Spleen (tissue), 11 donors: ENCODE measurements around the gene FNTB. TPM values are rescaled to one million over a fixed set of nuclear protein-coding genes. Genes with fewer than 3 reads are reported as not detected.

Source experiments
- DNase-seq: peaks from one replicate; pipeline ENCODE4 v3.0.0-alpha.2; 2020
- H3K27ac ChIP-seq, 8 donors: fragments of 200-600 bp; sonication (generic) in 7 of 8; 1 replicate in 4 of 8; 2 replicates in 4 of 8; pipeline versions ENCODE4 v1.5.0 to v1.8.0; 2016 to 2021; ENCODE audit warnings: inconsistent platforms in 4 of 8, mild to moderate bottlenecking in 4 of 8, moderate library complexity in 1 of 8
- H3K27me3 ChIP-seq, 7 donors: fragments of 200-600 bp; sonication (generic) in 6 of 7; replicated peaks in 1 of 7; 1 replicate in 4 of 7; 2 replicates in 3 of 7; pipeline versions ENCODE4 v1.5.0 to v1.8.0; 2016 to 2021; ENCODE audit warnings: inconsistent platforms in 3 of 7, mild to moderate bottlenecking in 1 of 7
- H3K36me3 ChIP-seq, 6 donors: fragments of 200-600 bp; sonication (generic) in 5 of 6; 1 replicate in 4 of 6; 2 replicates in 2 of 6; pipeline versions ENCODE4 v1.5.0 to v1.8.0; 2016 to 2021; ENCODE audit warnings: inconsistent platforms in 2 of 6
- H3K4me1 ChIP-seq, 6 donors: fragments of 200-600 bp; sonication (generic) in 5 of 6; 1 replicate in 3 of 6; 2 replicates in 3 of 6; pipeline versions ENCODE4 v1.5.0 to v1.8.0; 2016 to 2021; ENCODE audit warnings: inconsistent platforms in 3 of 6
- H3K4me3 ChIP-seq, 8 donors: fragments of 200-600 bp; sonication (generic) in 7 of 8; 1 replicate in 4 of 8; 2 replicates in 4 of 8; pipeline versions ENCODE4 v1.5.0 to v1.8.0; 2016 to 2021; ENCODE audit warnings: inconsistent platforms in 4 of 8, mild to moderate bottlenecking in 4 of 8, moderate library complexity in 2 of 8
- H3K9me3 ChIP-seq, 8 donors: fragments of 200-600 bp; sonication (generic) in 7 of 8; 1 replicate in 4 of 8; 2 replicates in 4 of 8; pipeline versions ENCODE4 v1.5.0 to v1.8.0; 2016 to 2021; ENCODE audit warnings: inconsistent platforms in 4 of 8
- CTCF ChIP-seq, 11 experiments: fragments of 200-600 bp in 7 of 11; fragments of 450-650 bp in 4 of 11; sonication (generic) in 4 of 11; IDR thresholded peaks in 8 of 11; conservative IDR thresholded peaks in 3 of 11; 1 replicate in 7 of 11; 2 replicates in 4 of 11; pipeline versions ENCODE4 v1.4.0 to v1.8.0; 2016 to 2021; ENCODE audit warnings: antibody characterized with exemption in 11 of 11, inconsistent platforms in 4 of 11, mild to moderate bottlenecking in 1 of 11
- POLR2A ChIP-seq, 3 donors: fragments of 450-650 bp; IDR thresholded peaks; one replicate each; pipeline ENCODE4 v1.5.1; 2017; ENCODE audit warnings: antibody characterized with exemption in 3 of 3, mild to moderate bottlenecking in 1 of 3
- POLR2AphosphoS5 ChIP-seq, 3 donors: sonication (generic); formaldehyde crosslinking; IDR thresholded peaks; one replicate each; pipeline ENCODE4 v1.5.1; 2017; ENCODE audit warnings: antibody characterized with exemption in 3 of 3
- WGBS, 5 donors: extraction: QIAGEN DNeasy Blood & Tissue Kit in 3 of 5; methylation state at CpG; one replicate each; pipeline versions ENCODE4 v1.1.5 to v1.1.7; 2013 to 2018; 5-methylcytosine and 5-hydroxymethylcytosine counted together
- intact Hi-C: fragments of 100-400 bp; cut with DNase I; formaldehyde crosslinking; loops from one replicate; pipeline ENCODE4 v1.15.0; 2023; ENCODE audit warnings: low total_unique reads
- microRNA-seq, 3 donors: library from miRNA; unstranded; fragments of <30 nt; microRNA quantifications; one replicate each; pipeline versions ENCODE4 to v1.1.0, GENCODE V29; 2019 to 2020
- polyA plus RNA-seq, 3 donors: library from polyadenylated mRNA; stranded (reverse); fragments of 200-250 nt; gene quantifications; one replicate each; pipeline ENCODE4 v1.2.1, GENCODE V29; 2013
- small RNA-seq, 4 donors: library from RNA; depleted of rRNA; stranded (forward); fragments of <200 nt; gene quantifications; one replicate each; pipeline ENCODE3, GENCODE V24; 2016
- total RNA-seq, 7 donors: library from RNA; depleted of rRNA in 3 of 7; stranded (reverse); fragments of >200 nt in 3 of 7; fragmentation: NEBNext Ultra II Directional in 4 of 7; extraction: Animal tissue kit (Norgen Biotek cat#: 25700) in 4 of 7; gene quantifications; one replicate each; pipeline versions ENCODE4 v1.1.0 to v1.2.1, GENCODE V29; 2016 to 2021
- donor health status: healthy with polysubstance abuse.
- donor health status: DM: no; HTN: no; CAD: no; lungs with moderate emphysema.
- donor health status: DM: no; HTN: no; CAD: no.
- donor health status: Bipolar disorder and iron deficiency.
- donor health status: healthy.
- donor health status: DM: no; HTN: no; CAD: no.
- donor health status: DM: yes; HTN: yes; CAD: no.

FNTB gene
- total and polyA plus RNA-seq, 10 donors, result 4.7 to 17.0 (median 10.0) TPM

GRCh38 chr14:65107200-65107599 is 120.5 kb downstream of the FNTB start:
- no peak for TF ChIP-seq POLR2AphosphoS5 (IDR thresholded peaks at IDR 0.05)
- intact Hi-C loops, result no loop called here
- no peak overlapping the region for H3K4me3 ChIP-seq
- no peaks in the 10 kb centered on the region for H3K9me3 ChIP-seq
- H3K27ac ChIP-seq, result no peak overlapping the region
- H3K4me1 ChIP-seq, result peaks cover 0 to 9% (median 7%) of the 10 kb centered on the region in 6 donors
- DNase-seq, result no peak
- WGBS, 5 donors, result 38 to 68% (median 58%) methylated on average over 1 of the region's 1 CpG
- H3K27me3 ChIP-seq, result no peaks in the 10 kb centered on the region
- no peaks in the 10 kb centered on the region for H3K36me3 ChIP-seq

GRCh38 chr14:65109357-65109756 is 122.7 kb downstream of the FNTB start:
- intact Hi-C loops, result no loop called here
- no peaks in the 10 kb centered on the region for H3K36me3 ChIP-seq
- H3K27ac ChIP-seq, result no peak overlapping the region
- H3K4me3 ChIP-seq, result no peak overlapping the region
- H3K4me1 ChIP-seq, result no peaks in the 10 kb centered on the region
- WGBS, 5 donors, result 85 to 92% (median 88%) methylated on average over 4 of the region's 4 CpGs
- DNase-seq, result no peak
- no peaks in the 10 kb centered on the region for H3K9me3 ChIP-seq
- TF ChIP-seq POLR2A (IDR thresholded peaks at IDR 0.05) (no peak), CTCF (IDR thresholded peaks at IDR 0.05 in 8 of 11, conservative IDR thresholded peaks at IDR 0.05 in 3 of 11) (no peak), POLR2AphosphoS5 (IDR thresholded peaks at IDR 0.05) (no peak)
- no peaks in the 10 kb centered on the region for H3K27me3 ChIP-seq

- intact Hi-C loops, result no loop called here
- 71 to 85% (median 78%) methylated on average over 5 of the region's 5 CpGs for WGBS, 5 donors
- TF ChIP-seq CTCF (IDR thresholded peaks at IDR 0.05 in 8 of 11, conservative IDR thresholded peaks at IDR 0.05 in 3 of 11), result no peak
- no peak for TF ChIP-seq POLR2AphosphoS5 (IDR thresholded peaks at IDR 0.05)
- TF ChIP-seq POLR2A (IDR thresholded peaks at IDR 0.05), result no peak
- H3K27ac ChIP-seq, result no peak overlapping the region
- H3K4me1 ChIP-seq, result no peaks in the 10 kb centered on the region
- H3K4me3 ChIP-seq, result no peak overlapping the region
- H3K27me3 ChIP-seq, result no peaks in the 10 kb centered on the region
- no peak for DNase-seq
- no peaks in the 10 kb centered on the region for H3K36me3 ChIP-seq
- H3K9me3 ChIP-seq, result no peaks in the 10 kb centered on the region
These were observed 123.8 kb downstream of the FNTB start for GRCh38 chr14:65110525-65110924.

Small RNA genes within 50 kb of the gene (microRNA-seq; reads per million reads assigned to microRNA genes)
- gene MIR4706, result 0.35 to 0.57 (median 0.36) reads per million in 3 donors

Small RNA genes within 50 kb of the gene (small RNA-seq; reads per million reads assigned to genes)
- gene MIR4706, result 0 reads per million in 4 donors

Other genes with a start within 250 kb of the FNTB start
- 10 to 100 TPM in 1 of 7 donors, 1 to 10 TPM in 5, under 1 TPM in 1; 0.94 to 20.9 (median 4.6) TPM for gene SPTB, start 107.0 kb upstream of the FNTB start, total RNA-seq
- gene SPTB, start 107.0 kb upstream of the FNTB start, polyA plus RNA-seq, result 1 to 10 TPM in 1 of 3 donors, under 1 TPM in 2; 0.06 to 1.6 (median 0.17) TPM
- 100 to 1,000 TPM in 3 of 7 donors, 10 to 100 TPM in 4; 59.2 to 135 (median 81.3) TPM for gene CHURC1, start 72.4 kb upstream of the FNTB start, total RNA-seq
- 10 to 100 TPM; 34.0 to 41.3 (median 40.7) TPM for gene CHURC1, start 72.4 kb upstream of the FNTB start, polyA plus RNA-seq
- not detected for gene GPX2, start 44.1 kb upstream of the FNTB start, total RNA-seq
- gene GPX2, start 44.1 kb upstream of the FNTB start, polyA plus RNA-seq, result under 1 TPM in 1 of 3 donors, not detected in 2; 0.26 TPM
- 1 to 10 TPM; 1.3 to 7.0 (median 2.9) TPM for gene RAB15, start 14.6 kb upstream of the FNTB start, total RNA-seq
- gene RAB15, start 14.6 kb upstream of the FNTB start, polyA plus RNA-seq, result 1 to 10 TPM; 1.2 to 1.8 (median 1.5) TPM
- 100 to 1,000 TPM; 100 to 162 (median 143) TPM for gene MAX, start 115.6 kb downstream of the FNTB start, total RNA-seq
- 10 to 100 TPM; 58.7 to 79.6 (median 70.6) TPM for gene MAX, start 115.6 kb downstream of the FNTB start, polyA plus RNA-seq